HuH-7 (cell line): ENCODE measurements around the gene ZFR.
"Not testable (repeated sequence)": the region's sequence is repeated elsewhere in the genome, so short reads cannot be mapped to it uniquely, and the experiment has no call there.

Source experiments
- DNase-seq: peaks from one replicate; pipeline ENCODE4 v3.0.0; 2011; ENCODE audit warnings: low spot score

ZFR gene

DNA sequence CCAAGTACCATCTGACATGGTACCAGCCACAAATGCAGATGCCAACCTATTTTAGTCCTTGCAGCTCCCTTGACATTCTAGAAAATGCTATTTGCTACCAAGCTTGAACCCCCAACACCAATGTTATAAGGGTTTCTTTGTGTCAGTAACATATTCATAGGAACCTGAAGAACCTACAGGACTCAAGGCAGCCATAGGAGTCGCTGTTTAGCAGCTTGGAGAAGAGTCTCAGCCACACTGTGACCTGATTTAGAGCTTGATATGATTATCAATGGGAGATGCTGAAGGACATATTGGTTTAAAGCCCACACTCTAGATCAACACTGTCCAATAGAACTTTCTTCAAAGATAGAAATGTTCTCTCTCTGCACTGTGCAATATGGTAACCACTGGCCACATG, 6.4 kb upstream of the ZFR start:
- no peak for DNase-seq

- no peak for DNase-seq
Observed at GRCh38 chr5:32449262-32449661, 4.7 kb upstream of the ZFR start.

DNA sequence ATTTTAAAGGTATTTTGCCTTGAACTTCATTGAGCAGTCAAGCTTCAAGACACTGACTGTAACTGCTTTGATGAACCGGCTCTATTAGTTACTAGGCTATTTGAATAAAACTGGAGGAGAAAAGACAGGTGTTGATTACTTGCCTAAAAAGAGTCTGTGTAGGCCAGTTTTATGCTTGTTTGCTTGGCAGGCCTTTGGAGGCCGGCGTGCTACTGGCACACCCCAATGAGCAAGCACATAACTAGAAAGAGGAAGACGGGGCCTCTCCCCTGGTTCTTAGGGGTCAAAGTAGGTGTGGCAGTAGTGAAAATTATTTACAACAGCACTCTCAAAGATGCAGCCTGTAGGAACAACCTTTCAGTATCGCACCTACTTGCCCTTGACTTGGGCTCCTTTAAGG, 2.1 kb upstream of the ZFR start:
- DNase-seq = no peak

- no peak for DNase-seq
Observed at GRCh38 chr5:32445831-32446614, 1.5 kb upstream of the ZFR start.

DNA sequence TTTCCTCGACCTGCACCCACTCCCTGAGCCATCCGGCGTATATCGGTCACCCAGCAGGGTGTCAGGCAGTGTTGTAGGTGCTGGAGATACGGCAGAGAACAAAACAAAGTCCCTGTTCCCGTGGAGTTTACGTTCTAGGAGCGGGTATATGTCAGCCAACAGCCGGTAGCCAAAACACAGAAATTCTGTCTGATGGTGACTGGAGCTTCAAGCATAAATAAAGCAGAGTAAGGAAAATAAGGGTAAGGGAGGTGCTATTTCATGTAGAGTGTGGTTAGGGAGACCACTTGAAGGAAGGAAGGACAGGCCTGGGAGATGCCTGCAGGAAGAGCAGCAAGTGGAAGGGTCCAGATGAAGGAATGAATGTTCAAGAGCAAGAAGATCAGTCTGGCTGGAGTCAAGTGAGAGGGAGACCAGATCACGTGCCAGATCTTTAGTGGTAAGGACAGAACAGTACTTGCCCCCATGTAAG, 783 bp upstream of the ZFR start:
- no peak for DNase-seq

DNA sequence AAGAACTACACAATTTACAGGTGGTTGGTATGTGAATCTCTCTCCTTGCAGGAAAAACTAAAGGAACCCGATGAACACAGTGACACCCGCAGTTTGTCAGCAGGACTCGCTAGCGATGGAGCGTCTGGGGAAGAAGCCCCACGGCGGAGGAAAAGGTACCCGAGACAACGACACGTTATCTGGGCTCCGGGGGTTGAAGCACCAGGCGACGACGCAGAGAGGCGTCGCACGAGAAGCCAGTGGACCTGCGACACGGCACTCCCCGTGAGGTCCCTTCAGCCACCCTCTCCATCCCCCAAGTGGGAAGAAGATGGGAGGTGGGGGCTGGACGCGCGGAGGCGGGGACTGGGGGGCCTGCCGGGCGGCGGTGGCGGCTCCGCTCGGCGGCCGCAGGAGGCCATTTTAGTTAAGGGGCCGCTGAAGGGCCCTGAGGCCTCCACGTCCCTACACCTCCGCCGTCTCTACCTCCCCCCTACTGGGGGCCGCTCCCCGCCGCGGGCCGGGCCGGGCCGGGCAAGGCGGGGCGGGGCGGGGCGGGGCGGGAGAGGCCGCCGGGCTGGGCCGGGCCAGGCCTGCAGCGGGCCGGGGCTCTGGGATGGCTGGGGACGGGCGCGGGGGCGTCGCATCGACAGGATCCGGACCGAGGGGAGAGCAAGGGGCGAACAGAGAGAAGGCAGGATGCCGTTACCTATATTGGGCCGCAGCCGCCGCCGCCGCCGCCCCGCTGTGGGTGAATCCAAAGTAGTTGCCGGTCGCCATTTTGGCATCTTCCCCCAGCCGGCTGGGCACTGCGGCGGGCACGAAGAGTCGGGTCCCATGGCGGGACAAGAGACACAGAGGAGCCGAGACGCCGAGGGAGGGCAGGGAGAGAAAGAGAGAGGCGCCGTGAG, 754 bp downstream of the ZFR start:
- peak; percentile 32 for DNase-seq

GRCh38 chr5:32443145-32443540, 1.4 kb downstream of the ZFR start:
- DNase-seq = no peak

DNA sequence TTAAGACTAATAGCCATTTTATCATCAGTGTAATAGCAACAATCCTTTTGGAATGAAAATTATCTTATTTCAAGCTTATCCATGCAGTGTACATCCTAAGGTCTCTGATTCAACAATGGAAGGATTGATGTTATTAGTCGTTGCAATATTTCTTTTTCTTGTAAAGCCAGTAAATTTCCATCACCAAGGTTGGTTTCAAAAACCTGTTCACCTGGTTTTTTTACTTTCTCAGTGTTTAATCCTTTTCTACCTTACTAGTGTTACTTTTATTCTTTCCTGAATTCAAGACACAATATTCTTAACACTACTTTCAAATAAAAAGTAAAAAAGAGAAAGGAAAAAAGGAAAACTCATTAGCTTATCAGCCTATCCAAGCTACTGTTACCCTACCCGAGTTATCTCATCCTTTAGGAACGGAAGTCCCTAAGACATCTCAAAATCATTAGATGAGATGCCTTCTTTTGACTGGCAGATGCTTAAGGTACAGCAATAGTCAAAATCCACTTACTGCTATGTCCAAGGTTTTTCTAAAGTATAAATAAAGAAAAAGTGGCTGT, 5.4 kb downstream of the ZFR start:
- DNase-seq = no peak

DNA sequence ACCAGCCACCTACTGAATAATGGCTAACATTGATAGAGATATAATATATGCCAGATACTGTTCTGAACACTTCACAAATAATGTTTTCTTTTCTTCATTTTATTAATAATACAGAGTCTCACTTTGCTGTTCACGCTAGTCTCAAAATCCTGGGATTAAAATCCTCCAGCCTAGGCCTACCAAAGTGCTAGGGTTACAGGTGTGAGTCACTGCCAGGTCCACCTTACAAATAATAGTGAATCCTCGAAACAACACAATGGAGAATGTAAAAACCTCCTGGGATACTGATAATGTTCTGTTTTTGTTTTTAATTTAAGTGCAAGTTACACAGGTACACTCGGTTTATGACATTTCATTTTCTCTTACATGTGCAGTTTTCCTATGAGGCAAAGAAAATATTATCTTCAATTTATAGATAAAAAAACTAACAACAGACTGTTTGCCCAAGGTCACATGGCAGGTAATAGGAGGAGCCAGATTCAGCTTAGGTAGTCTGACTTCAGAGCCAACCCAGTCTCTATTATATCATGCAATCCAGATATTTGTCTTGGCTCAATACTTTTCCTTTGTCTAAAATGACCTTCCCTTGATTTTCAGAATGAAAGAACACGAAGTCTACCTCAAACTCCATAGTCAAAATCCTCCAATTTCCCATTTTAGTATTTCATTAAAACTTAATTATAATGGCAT, 7.8 kb downstream of the ZFR start:
- DNase-seq = no peak

- DNase-seq = no peak
Observed at GRCh38 chr5:32435383-32435782, 9.2 kb downstream of the ZFR start.

GRCh38 chr5:32434221-32434620, 10.3 kb downstream of the ZFR start:
- DNase-seq = no peak

- no peak for DNase-seq
Observed at GRCh38 chr5:32432633-32433032, 11.9 kb downstream of the ZFR start.

GRCh38 chr5:32430825-32431224, 13.7 kb downstream of the ZFR start:
- DNase-seq = not testable (repeated sequence)

DNA sequence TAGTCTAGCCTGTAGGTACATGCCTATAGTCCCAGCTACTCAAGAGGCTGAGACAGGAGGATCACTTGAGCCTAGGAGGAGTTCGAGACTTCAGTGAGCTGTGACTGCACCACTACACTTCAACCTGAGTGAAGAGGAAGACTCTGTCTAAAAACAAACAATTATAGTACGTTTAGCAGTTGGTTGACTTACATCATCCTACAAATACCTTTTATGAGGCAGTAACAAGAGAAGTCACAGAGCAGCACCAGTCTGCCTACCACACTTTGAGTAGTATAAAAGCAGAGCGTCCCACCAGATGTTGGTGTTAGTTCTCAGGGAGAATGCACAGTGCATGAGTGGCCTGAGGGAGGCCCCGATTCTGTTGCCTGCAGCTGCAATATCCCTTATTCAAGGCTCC, 16.1 kb downstream of the ZFR start:
- DNase-seq = no peak

DNA sequence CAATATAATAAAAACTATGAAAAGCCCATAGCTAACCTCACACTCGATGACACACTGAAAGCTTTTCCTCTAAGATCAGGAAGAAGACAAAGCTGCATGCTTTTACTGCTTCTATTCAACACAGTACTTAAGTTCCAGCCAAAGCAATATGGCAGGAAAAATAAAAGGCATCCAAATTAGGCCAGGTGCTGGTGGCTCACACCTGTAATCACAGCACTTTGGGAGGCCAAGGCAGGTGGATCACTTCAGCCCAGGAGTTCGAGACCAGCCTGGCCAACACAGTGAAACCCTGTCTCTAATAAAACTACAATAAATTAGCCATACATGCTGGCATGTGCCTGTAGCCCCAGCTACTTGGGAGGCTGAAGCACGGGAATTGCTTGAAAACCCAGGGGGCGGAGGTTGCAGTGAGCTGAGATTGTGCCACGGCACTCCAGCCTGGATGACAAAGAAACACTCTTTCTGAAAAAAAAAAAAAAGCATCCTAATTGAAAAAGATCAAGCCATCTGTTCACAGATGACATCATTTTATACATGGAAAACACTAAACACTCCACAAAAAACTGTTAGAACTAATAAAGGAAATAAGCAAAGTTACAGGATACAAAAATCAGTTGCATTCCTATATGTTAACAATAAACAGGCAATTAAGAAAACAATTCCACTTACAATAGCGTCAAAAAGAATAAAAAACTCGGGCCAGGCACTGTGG, 17.9 kb downstream of the ZFR start:
- no peak for DNase-seq

GRCh38 chr5:32422697-32423096, 21.8 kb downstream of the ZFR start:
- no peak for DNase-seq

GRCh38 chr5:32421075-32421474, 23.5 kb downstream of the ZFR start:
- no peak for DNase-seq

DNA sequence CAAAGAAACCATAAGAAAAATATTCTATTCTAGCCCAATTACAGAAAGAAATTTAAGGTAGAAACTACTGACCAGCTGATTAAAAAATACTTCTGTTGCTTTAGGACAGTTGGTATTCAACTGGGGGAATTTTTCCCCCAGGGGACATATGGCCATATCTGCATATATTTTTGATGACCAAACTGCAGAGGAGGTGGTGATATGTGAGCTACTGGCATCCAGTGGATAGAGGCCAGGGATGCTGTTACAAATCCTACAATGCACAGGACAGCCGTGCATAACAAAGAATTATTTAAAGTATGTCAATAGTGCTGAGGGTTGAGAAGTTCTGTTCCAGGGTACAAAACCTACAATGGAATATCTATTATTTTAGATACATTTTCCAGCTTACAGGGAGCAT, 24.0 kb downstream of the ZFR start:
- DNase-seq = no peak

DNA sequence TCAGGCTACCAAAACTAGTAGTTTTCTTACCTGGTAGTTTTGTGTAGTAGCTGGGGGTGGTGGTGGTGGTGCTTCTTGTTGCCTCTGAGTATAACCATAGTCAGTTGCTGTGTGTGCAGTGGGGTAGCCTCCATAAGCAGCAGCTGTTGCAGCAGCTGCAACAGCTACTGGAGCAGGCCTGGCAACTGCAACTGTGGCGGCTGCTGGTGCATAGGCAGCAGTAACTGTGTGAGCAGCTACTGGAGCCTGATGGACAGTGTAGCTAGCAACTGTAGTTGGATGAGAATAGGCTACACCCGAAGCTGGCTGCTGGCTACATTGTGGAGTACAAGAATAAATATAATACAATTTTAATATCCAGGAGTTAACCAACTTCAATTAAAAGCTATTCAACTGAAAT, 24.7 kb downstream of the ZFR start:
- DNase-seq = no peak

GRCh38 chr5:32413466-32414263, 30.9 kb downstream of the ZFR start:
- no peak for DNase-seq

- DNase-seq = no peak
Observed at GRCh38 chr5:32410630-32411029, 33.9 kb downstream of the ZFR start.
